ENCODE measurements around the gene CIITA.
"Not testable (repeated sequence)": the region's sequence is repeated elsewhere in the genome, so short reads cannot be mapped to it uniquely, and the experiment has no call there.

Gene CIITA

DNA sequence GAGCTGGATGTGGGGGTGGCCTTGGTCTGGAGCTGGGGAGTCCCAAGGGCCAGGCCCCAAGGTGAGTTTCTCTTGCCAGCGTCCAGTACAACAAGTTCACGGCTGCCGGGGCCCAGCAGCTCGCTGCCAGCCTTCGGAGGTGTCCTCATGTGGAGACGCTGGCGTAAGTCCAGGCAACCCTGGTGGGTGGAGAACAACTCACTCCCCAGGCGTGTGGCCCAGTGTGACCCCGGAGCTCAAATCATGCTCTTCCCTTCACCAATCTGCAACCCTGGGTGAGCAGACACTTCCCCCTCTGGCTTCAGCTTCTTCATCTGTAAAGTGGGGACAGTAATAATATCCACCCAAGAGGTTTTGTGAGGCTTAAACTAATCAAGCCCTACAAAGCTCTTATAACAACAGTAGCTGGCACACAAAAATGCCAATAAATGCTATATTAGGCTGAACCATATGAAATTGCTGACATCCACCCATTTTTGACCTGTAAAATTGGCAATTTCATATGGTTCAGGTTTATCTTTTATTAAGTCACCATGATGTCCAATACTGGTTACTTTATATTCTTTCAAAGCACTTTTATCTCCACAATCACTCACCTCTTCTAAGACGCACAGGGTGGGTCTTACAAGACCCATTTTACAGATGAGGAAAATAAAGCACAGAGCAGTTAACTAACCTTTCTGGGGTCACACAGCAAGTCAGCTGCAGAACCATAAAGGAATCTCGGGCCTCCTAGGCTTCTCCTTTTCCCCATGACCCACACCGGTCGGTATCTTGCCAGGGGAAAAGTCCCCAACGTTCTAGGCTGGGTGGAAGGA lies 45.5 kb downstream of the CIITA start:
- DNase-seq = no peak

DNA sequence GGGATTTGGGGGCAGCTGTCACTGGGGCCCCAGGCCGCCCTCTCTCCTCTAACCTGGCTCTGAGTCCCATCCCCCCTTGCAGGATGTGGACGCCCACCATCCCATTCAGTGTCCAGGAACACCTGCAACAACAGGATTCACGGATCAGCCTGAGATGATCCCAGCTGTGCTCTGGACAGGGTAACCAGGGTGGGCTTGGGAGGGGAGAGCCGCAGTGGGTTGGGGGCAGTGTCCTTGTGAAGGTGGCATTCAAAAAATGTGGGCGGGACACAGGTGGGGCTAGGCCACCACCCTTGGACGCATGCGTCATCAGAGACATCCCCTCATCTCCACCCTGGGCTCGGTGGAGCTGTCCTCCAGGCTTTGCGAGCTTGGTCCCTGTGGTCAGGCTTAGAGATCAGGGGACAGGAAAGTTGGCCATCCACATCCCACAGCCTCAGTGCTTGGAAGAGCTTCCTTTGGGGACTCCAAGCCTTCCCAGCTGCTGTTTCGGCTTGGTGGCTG lies 46.2 kb downstream of the CIITA start:
- no peak for DNase-seq

DNA sequence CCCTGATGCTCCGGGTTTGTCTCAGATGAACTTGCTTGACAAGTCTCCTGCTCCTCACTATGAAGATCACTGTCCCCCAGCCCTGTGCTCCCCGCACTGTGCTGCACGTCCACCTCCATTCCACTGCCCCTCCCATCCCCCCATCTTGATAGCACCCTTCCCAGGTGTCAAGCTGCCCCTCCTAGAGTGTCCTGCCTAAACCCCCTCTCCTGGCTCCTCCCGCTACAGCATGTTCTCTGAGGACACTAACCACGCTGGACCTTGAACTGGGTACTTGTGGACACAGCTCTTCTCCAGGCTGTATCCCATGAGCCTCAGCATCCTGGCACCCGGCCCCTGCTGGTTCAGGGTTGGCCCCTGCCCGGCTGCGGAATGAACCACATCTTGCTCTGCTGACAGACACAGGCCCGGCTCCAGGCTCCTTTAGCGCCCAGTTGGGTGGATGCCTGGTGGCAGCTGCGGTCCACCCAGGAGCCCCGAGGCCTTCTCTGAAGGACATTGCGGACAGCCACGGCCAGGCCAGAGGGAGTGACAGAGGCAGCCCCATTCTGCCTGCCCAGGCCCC lies 46.7 kb downstream of the CIITA start:
- no peak for DNase-seq

DNA sequence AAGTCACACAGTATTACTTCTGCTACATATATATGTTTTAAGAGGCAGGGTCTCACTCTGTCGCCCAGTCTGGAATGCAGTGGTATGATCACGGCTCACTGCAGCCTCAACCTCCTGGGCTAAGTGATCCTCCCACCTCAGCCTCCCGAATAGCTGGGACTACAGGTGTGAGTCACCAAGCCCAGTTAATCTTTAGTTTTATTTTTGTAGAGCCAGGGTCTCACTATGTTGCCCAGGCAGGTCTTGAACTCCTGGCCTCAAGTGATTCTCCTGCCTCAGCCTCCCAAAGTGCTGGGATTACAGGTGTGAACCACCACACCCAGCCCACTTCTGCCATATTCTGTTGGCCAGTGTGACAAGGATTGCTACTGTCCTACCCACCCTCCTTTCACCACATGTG lies 48.3 kb downstream of the CIITA start:
- not testable (repeated sequence) for DNase-seq

DNA sequence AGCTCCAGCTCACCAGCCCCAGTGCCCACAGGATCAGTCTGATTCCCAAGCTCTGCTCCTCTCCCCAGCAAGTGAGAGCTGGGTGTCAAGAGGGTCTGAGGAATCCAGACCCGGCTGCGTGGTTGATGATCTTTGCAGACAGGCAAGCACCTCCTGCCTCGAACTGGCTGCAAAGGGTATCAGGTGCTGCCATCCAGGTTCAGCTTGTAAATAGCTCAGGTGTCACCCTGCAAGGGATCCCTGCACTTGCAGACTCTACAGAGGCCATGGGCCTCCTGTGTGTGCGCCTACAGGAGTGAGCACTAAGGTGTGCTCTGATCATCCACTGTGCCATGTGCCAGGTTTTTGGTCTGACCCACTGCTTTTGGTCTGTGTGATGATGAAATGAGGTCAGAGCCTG lies 49.1 kb downstream of the CIITA start:
- no peak for DNase-seq

DNA sequence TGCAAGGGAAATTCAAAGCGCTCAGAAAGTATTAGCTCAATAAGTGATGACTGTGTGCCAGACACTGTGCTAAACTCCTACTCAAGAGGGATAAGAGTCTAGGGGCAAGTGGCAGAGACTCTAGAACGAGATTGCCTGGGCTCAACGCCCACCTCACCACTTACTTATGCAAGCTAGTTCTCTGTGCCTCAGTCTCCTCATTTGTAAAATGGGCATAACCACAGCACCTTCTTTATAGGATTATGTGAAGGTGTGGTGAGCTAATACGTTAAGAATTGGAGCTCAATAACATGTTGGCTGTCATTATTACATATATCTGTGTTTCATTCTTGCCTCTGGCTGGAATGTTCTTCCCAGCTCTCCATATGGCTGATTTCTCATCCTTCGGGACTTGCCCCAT lies 49.9 kb downstream of the CIITA start:
- no peak for DNase-seq

DNA sequence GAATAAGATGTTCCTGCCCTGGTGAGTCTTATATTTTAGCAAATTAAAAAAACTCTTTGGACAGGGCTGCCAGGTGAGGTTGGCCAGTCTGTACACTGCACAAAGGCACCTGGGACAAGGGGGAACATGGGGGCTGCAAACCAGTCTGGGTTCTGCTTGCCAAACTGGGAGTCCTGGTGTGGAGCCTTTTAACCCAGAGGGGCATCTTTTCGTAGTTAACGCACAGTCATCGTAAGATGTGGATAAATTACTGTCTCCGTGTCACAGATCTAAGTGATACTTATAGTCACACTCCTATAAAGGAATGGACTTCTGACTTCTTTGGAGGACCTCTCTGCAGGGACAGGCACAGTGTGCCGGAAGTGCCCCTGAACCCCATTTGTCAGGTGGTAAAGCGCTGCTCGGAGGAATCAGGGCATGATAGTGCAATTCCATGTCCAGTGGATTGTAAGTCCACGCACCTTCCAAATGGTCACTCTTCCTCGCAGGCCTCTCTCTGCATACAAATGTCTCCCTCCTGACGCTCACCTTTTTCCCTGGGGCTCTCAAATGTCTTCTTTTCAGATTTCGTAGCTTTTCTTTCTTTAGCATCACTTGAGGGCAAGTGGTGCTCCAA lies 50.6 kb downstream of the CIITA start:
- no peak for DNase-seq

DNA sequence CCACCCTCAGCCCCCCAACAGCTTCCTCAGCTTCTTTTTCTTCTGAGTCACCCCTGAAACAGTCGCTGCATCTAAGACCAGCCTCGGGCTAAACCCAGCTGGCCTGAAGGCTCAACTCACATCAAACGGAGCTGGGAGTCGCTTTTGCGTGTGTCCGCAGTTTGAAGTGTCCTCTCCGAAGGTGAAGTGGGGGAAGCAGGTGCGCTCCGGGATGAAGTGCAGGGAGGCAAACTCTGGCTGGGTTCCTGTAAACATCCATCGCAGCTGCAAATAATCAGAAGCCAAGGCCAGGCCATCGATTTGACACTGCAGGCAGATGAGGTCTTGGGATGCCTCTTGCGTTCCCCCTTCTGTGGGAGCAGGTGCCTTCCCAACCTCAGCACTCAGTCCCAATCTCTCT lies 52.1 kb downstream of the CIITA start:
- DNase-seq = not testable (repeated sequence)

DNA sequence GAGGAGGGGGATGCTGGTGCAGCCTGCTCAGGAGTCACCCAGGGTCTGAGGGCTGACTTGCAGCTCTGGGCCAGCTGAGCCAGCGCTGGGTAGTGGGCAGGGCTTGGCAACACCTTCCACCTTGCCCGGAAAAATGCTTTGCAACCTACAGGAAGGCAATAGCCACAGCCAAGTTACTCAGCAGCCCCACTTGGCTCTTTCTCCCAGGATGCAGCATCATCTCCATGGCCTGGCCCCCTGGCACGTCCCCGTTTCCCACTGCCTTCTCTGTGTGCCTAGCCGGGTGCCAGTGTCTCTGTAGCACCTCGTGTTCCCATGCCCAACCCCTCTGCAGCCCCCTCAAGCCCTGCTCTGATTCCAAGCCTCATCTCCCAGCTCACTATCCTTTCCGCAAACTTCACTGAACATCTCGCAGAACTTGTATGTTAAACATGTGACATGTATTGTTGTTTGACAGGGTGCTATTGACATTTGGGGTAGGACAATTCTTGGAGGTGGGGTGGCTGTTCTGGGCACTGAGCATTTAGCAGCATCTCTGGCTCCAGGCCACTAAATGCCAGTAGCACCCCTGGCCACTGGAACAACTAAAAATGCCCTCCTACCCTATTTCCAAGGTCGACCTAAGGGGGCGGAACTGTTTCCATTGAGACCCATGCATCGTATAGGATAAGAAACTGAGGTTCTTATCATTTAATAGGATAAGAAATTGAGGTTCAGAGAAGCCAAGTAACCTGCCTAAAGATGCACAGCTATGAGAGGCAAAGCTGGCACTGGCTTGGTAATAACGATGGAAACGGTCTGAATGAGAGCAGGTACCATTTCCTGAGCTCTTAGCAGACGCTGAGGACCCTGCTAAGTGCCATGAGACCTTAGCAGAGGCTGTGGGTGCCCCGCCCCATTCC lies 53.1 kb downstream of the CIITA start:
- DNase-seq = no peak

DNA sequence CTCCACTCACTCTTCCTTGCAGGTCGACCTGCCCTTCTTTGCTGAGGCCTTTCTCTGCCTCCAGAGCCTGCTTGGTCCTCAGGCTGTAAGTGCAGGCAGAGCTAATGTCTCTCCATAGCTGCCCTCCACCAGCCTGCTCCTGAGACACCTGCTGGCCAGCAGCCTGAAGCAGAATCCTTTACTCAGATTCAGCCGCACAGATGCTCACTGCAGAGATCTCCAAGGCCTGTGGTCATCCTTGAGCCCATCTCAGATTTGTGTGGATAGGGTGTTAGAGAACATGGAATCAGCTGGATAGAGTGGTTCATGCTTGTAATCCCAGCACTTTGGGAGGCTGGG lies 53.7 kb downstream of the CIITA start:
- DNase-seq = no peak

DNA sequence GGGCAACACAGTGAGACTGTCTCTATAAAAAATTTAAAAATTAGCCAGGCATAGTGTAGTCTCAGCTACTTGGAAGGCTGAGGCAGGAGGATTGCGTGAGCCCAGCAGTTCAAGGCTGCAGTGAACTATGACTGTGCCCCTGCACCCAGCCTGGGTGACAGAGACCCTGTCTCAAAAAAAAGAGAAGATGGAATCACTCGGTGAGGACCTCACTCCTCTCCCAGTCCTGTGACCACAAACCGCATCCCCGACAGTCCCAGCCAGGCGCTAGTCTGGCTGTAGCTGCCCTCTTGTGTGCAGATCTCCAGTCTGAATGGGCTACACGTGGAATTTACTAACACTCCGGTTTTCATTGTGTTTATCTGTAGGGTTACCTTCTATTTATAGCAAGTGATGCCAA lies 54.1 kb downstream of the CIITA start:
- no peak for DNase-seq

DNA sequence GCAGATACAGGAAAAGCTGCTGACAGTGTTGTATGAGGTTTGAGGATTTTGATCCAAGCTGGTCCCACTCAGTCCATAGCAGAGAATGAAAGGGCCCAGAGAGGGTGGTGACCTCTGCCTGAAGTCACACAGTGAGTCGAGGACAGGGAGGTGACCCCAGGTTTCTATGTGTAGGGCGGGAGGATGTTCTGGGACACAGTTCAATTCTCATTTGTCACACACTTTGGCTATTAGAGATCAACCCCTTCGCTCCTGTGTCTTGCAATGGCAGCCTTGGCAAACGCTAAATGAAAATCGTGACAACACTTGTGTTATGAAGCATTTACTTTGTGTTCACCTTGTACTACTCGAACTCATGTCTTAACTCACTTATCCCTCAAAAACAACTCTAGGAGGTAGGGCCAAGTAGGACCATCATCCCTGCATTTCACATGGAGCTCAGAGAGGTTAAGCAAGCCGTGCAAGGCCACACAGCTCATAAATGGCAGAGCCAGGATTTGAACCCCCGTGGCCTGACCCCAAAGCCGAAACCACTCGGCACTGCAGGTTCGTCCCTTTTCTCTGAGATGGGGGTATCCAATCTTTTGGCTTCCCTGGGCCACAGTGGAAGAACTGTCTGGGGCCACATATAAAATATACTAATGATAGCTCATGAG lies 55.1 kb downstream of the CIITA start:
- DNase-seq = no peak

DNA sequence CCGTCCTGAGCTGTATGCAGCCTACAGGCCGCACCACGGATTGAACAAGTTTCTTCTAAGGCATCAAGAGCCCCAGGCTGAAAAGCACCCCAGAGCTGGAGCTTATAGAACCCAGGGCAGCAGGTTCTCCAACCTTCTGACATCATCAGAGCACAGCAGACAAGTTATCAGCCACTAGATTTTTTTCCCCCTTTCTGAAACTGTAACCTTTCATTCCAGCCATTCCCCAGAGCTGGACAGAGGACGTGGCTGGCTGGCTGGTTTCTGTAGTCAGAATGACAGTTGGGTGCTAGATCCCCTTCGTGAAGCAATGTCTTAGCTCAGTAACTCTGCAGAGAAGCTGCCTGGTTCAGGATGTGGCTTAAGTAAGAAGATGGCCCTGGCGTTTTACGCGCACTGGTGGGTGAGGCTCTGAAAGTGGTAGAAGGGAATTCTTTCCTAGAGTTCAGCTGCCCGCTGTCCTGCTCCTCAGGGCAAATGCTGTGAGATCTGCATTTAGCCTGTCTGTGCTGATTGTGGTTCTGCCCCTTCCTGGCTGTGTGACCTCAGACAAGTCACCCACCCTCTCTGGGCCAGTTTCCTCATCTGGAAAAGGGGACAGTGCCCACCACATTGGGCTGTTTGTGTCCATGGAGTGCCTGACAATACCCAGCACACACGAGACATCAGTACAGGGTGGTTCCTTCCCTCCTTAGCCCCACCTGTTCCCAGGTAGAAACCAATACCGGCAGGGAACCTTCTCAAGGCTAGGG lies 56.1 kb downstream of the CIITA start:
- DNase-seq = no peak

DNA sequence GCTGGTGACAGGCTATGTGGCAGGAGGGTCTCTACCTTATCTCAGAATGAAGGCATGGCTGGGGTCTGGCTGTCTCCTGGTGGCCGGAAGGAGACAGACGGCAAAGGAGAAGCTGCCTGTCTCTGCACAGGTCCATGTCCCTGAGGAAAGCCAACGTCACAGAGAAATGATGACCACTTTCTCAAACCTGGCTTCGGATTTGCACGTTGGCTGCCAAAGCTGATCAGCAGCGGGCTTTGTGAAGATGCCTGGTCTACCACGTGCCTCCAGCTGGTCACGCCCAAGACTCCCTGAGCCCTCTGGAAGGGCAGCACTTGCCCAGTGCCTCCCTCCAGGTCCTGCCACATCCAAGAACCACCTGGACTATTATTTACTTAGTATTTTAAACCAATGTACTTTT lies 56.9 kb downstream of the CIITA start:
- DNase-seq = no peak

DNA sequence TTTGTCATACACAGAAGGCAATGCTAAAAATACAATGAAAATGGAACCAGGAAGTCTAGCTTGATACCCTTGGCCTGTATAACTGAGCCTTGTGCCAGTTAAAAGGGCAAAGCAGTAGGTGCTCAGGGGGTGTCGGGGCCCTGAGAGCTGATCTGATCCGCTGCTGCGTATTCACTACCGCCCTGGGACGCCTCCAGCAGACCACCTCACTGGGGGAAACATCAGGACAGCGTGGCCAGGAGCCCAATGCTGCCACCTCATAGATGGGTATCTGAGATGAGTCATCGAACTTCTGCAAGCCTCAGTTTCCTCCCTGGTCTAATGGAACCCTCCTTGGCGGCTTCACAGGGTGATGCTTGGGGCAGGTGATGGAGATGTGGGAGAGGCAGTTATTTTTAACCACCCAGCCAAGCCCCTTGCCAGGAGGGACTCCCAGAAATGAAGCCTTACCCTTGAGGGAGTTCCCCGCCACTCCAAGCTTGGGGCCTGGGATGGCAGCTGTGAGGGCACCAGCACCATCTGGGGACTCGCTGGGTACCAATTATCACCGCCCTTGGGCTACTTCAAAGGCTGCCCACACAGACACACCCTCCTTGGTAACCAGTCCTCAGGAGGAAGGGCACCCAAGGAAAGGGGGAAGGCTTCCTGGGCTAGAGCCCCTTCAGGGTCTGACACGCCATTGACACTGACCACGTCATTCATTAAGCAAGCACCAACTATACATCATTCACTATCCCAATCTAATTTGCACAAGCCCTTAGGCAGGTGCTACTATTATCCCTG lies 57.5 kb downstream of the CIITA start:
- no peak for DNase-seq

DNA sequence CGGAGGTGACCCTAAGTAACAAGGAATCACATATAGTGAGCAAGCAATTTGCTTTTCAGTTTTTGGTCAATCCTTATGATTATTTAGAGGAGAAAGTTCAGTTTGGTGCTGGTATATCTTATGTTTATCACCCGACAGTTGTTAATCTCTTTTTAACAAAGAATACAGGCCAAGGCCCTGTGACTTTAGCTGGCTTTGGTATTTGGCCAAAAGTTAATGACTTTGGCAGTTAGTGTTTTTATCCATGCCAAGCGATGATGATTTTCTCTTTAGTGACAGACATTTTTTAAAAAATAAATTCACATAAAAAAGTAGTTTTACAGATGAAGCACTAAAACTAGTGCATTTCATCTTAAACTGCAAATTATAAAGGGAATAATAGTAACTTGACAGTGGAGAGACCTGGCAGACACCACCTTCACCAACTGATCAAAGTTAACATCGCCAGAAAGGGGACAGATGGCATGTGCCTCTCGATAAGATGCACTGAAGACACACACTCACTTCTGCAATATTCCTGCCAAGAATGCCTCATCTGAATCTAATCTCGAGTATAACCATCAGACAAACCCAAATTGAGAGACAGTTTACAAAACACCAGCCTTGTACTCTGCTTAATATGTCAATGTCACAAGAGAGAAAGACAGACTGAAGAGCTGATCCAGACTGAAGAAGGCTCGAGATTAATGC lies 58.4 kb downstream of the CIITA start:
- no peak for DNase-seq

DNA sequence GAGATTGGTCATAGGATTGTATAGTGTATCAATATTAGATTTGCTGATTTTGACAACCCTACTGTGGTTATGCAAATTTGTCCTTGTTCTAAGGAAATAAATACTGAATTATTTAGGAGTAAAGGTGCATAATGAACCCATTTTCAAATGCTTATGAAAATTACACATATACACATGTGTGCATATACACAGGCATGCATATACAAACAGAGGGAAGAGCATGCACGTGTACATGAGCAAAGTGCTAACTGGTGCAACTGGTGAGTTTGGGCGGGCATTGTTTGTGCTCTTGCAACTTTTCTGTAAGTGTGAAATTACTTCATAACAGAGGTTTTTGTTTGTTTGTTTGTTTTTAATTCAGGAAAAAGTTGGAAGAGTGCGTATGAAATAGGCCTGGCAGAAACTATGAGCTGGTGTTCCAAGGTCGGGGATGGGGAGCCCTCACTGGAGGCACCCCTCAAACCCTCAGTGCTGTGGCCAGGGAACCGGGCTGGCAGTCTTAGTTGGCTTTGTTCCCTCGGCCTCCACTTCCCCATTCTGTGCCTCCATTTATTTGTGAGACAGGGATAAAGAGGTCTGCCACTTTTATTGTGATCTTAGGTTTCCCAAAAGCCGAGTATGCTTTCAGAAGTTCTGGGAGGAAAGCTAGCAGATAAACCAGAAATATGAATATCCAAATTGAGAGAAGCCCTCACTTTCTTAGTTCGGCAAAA lies 59.4 kb downstream of the CIITA start:
- DNase-seq = no peak

DNA sequence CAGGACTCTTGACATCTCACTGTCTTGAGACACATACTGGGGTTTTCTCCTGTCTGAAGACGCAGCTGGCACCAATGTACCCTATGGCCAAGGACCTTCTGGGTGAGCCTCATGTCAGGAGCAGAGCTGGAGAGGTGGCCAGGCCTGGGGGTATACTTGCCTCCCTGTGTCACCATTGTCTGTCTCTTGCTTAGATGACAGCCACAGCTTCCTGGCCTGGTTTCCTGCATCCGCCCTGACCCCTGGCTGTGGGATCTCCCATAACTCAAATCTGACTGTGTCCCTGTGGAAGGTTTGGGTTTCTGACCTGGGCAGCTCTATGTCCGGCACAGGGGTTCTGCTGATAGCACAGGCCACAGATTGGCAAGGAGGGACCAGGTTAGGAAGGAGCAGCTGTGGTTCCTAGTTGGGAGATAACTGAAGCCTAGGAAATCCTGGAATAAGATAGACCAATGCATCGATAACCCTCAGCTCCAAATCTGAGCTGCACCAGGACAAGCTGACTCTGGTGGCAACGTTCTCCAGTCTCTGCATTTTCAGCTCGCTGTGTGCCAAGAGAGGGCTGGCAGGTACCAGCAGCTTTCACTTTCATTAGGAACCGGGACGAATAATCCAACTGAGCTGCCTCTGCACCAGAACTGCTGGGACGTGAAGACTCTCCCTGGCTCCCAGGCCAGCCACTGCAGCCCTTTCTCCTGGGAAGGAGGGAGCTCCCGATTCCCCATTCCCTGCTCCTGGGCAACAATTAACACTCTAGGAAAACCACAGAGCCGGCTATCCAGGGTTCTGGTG lies 60.3 kb downstream of the CIITA start:
- DNase-seq = no peak

DNA sequence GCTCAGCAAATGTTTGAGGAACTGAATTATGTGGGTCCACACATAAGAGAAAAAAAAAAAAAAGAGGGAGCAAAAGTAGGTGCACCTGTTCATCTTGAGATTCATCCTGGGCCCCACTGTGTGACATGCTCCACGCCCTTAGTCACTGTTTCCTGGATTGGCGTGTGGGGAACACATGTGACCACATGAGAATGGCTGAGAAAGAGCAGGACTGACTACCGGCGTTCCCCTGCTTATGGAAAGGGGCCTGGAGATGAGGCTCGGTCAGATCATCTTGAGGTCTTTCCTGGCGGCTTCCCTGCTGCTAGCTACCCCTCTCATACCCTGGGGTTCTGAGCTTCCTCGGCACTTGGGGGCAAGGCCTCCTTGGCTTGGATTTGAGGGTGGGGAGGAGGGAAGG lies 61.3 kb downstream of the CIITA start:
- DNase-seq = peak; percentile 75

Measured in activated CD4-positive, alpha-beta T cell treated with anti-CD3 and anti-CD28 coated beads, Interleukin-10, Interleukin-2, amounts not matched to agents 100 ng/mL and 50 ng/mL, durations not matched to agents 16 hours and 8 hours (primary cell).